Naive thymus-derived CD8-positive, alpha-beta T cell (primary cell): ENCODE data around the gene CLBA1. TPM values are rescaled to one million over a fixed set of nuclear protein-coding genes. Genes with fewer than 3 reads are reported as not detected.
"Not testable (repeated sequence)": the region's sequence is repeated elsewhere in the genome, so short reads cannot be mapped to it uniquely, and the experiment has no call there.

Experiments
- ATAC-seq, 2 donors: fragments of 150-1000 bp; cut with Tn5 transposase in 1 of 2; sonication (Bioruptor Pico), chemical (Tn5 transposase) in 1 of 2; 1 replicate in 1 of 2; 2 replicates in 1 of 2; pipeline ENCODE4 v1.10.0; 2021; ENCODE audit warnings: mild to moderate bottlenecking in 2 of 2, moderate library complexity in 2 of 2
- POLR2A ChIA-PET: fragments of 350-600 bp; sonication (Branson Sonifier 250); formaldehyde crosslinking; loops from one replicate; lab custom pipeline; 2021; ENCODE audit warnings: antibody characterized with exemption; lab: Charles Lee
- DNase-seq, 10 donors: peaks; one replicate each; pipeline versions ENCODE4 v3.0.0 to v3.0.0-alpha.2; 2020 to 2022
- H3K27ac Mint-ChIP-seq, 10 donors: one replicate each; pipeline ENCODE4 v1.8.0; 2020 to 2022; ENCODE audit warnings: mild to moderate bottlenecking in 10 of 10, mixed read lengths in 10 of 10, moderate library complexity in 4 of 10, inconsistent platforms in 1 of 10
- H3K27me3 Mint-ChIP-seq, 5 donors: one replicate each; pipeline ENCODE4 v1.8.0; 2021 to 2022; ENCODE audit warnings: mixed read lengths in 5 of 5
- H3K36me3 Mint-ChIP-seq, 3 donors: one replicate each; pipeline ENCODE4 v1.8.0; 2020 to 2022; ENCODE audit warnings: mixed read lengths in 3 of 3, mild to moderate bottlenecking in 2 of 3, inconsistent platforms in 1 of 3
- H3K4me1 Mint-ChIP-seq, 4 donors: one replicate each; pipeline ENCODE4 v1.8.0; 2021 to 2022; ENCODE audit warnings: mixed read lengths in 4 of 4
- H3K4me3 Mint-ChIP-seq, 10 donors: one replicate each; pipeline ENCODE4 v1.8.0; 2020 to 2022; ENCODE audit warnings: mild to moderate bottlenecking in 10 of 10, mixed read lengths in 10 of 10, moderate library complexity in 6 of 10, inconsistent platforms in 1 of 10
- H3K9me3 Mint-ChIP-seq, 9 donors: one replicate each; pipeline ENCODE4 v1.8.0; 2020 to 2022; ENCODE audit warnings: mixed read lengths in 9 of 9, mild to moderate bottlenecking in 3 of 9, inconsistent platforms in 1 of 9, moderate library complexity in 1 of 9
- polyA plus RNA-seq, 3 donors: library from polyadenylated mRNA; unstranded; fragments of 300-500 nt; fragmentation: Illumina TruSeq; gene quantifications; one replicate each; pipeline ENCODE4 v1.2.3, GENCODE V29; 2021
- total RNA-seq, 8 experiments: library from RNA in 2 of 8; stranded (reverse) in 2 of 8; gene quantifications; one replicate each; pipeline ENCODE4 v1.2.3 and lab custom pipeline; 2021 to 2026

CLBA1 gene
- total and polyA plus RNA-seq, 5 experiments from 2014 or later = 0.67 to 2.4 (median 2.0) TPM

- Mint-ChIP-seq H3K4me3 (no peak overlapping the region), H3K4me1 (peaks cover 8 to 47% (median 35%) of the 10 kb centered on the region in 4 donors), H3K27ac (peak overlapping the region in 2 of 10 donors; percentile 25 to 78), H3K27me3 (no peaks in the 10 kb centered on the region), H3K9me3 (peaks cover 0 to 3% (median 0%) of the 10 kb centered on the region in 9 donors), H3K36me3 (peaks cover 0 to 4% (median 0%) of the 10 kb centered on the region in 3 donors)
- POLR2A ChIA-PET = interaction anchor here (1.2 kb wide), 1 partner anchor 10 kb away, joined by 5 read pairs; no protein-coding TSS in a partner anchor
- ATAC-seq (no peak), DNase-seq (no peak)
Measured at GRCh38 chr14:105029402-105029801, 43.8 kb downstream of the CLBA1 start.

- Mint-ChIP-seq H3K27ac (peak overlapping the region in 1 of 10 donors; percentile 20), H3K36me3 (peaks cover 0 to 4% (median 0%) of the 10 kb centered on the region in 3 donors), H3K4me3 (no peak overlapping the region), H3K27me3 (no peaks in the 10 kb centered on the region), H3K9me3 (peaks cover 0 to 3% (median 0%) of the 10 kb centered on the region in 9 donors), H3K4me1 (peaks cover 8 to 44% (median 35%) of the 10 kb centered on the region in 4 donors)
- ATAC-seq (no peak), DNase-seq (no peak)
- POLR2A ChIA-PET = interaction anchor here (1.2 kb wide), 1 partner anchor 10 kb away, joined by 5 read pairs; no protein-coding TSS in a partner anchor
Measured at GRCh38 chr14:105030194-105030593, 44.6 kb downstream of the CLBA1 start.

DNA sequence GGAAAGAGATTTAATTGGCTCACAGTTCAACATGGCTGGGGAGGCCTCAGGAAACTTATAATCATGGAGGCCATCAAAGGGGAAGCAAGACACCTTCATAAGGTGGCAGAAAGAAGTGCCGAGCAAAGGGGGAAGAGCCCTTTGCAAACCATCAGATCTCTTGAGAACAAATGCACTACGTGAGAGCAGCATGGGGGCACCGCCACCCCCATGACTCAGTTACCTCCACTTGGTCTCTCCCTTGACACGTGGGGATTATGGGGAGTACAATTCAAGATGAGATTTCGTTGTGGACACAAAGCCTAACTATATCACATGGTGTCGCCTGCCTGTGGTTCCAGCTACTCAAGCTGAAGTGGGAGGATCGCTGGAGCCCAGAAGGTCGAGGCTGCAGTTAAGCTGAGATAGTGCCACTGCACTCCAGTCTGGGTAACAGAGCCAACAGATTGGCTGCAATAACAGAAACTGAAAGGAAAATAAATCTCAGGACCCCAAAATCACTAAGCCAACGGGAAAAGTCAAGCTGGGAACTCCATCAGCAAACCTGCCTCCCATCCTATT lies 45.3 kb downstream of the CLBA1 start:
- Mint-ChIP-seq H3K27me3 (no peaks in the 10 kb centered on the region), H3K9me3 (peaks cover 0 to 3% (median 0%) of the 10 kb centered on the region in 9 donors), H3K4me1 (peaks cover 8 to 40% (median 33%) of the 10 kb centered on the region in 4 donors), H3K36me3 (peaks cover 0 to 4% (median 0%) of the 10 kb centered on the region in 3 donors), H3K4me3 (peak overlapping the region in 3 of 10 donors; percentile 19 to 26 (median 21)), H3K27ac (peak overlapping the region in 3 of 10 donors; percentile 47 to 78 (median 62))
- DNase-seq = no peak
- ATAC-seq = no peak
- POLR2A ChIA-PET = interaction anchor here (1.0 kb wide), 1 partner anchor 10 kb away, joined by 4 read pairs; the partner anchor contains the start of gene CDCA4

GRCh38 chr14:105032451-105032901 lies 46.9 kb downstream of the CLBA1 start:
- H3K36me3 Mint-ChIP-seq, POLR2A ChIA-PET, DNase-seq, H3K27me3 Mint-ChIP-seq, H3K9me3 Mint-ChIP-seq, ATAC-seq: not testable (repeated sequence)
- Mint-ChIP-seq H3K4me3 (peak overlapping the region; percentile 84 to 98 (median 91)), H3K4me1 (peaks cover 7 to 34% (median 26%) of the 10 kb centered on the region in 4 donors), H3K27ac (peak overlapping the region in 8 of 10 donors; percentile 24 to 100 (median 93))

DNA sequence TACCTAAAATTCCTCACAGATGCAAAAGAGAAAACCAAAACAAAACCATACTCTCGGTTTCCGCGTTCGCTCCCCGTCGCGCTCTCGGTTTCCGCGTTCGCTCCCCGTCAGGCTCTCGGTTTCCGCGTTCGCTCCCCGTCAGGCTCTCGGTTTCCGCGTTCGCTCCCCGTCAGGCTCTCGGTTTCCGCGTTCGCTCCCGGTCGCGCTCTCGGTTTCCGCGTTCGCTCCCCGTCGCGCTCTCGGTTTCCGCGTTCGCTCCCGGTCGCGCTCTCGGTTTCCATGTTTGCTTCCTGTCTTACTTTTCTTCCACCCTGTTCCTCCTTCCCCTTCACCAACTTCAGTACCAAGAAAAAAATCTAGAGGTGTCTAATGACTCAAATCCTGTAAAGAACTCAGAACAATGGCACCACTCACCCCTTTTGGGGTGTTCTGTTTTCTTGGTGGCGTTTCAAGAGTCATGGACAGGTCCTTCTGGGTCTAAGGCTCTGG lies 47.9 kb downstream of the CLBA1 start:
- POLR2A ChIA-PET = interaction anchor here (1.3 kb wide), 1 partner anchor 13 kb away, joined by 4 read pairs; the partner anchor contains the start of gene CDCA4
- not testable (repeated sequence) for H3K9me3 Mint-ChIP-seq, H3K27me3 Mint-ChIP-seq, H3K36me3 Mint-ChIP-seq
- Mint-ChIP-seq H3K4me1 (peaks cover 7 to 29% (median 26%) of the 10 kb centered on the region in 4 donors), H3K27ac (peak overlapping the region; percentile 89 to 100 (median 93)), H3K4me3 (peak overlapping the region; percentile 84 to 98 (median 91))
- DNase-seq (peak in 2 of 10 donors; percentile 23 to 25), ATAC-seq (peak; percentile 35 to 58)

GRCh38 chr14:105034315-105035039 lies 48.9 kb downstream of the CLBA1 start:
- Mint-ChIP-seq H3K4me3 (peak overlapping the region; percentile 49 to 98 (median 88)), H3K4me1 (peaks cover 7 to 29% (median 24%) of the 10 kb centered on the region in 4 donors), H3K27me3 (no peaks in the 10 kb centered on the region), H3K9me3 (peaks cover 0 to 3% (median 0%) of the 10 kb centered on the region in 9 donors), H3K36me3 (no peaks in the 10 kb centered on the region), H3K27ac (peak overlapping the region in 8 of 10 donors; percentile 41 to 100 (median 93))
- ATAC-seq = no peak
- POLR2A ChIA-PET = interaction anchor here (0.6 to 1.3 kb wide), 3 partner anchors 11 to 22 kb away, joined by 4 to 6 read pairs (median 4); partner anchors contain the start of gene CDCA4
- DNase-seq = no peak

GRCh38 chr14:105035616-105036015 lies 50.0 kb downstream of the CLBA1 start:
- POLR2A ChIA-PET = interaction anchor here (0.9 kb wide), 1 partner anchor 14 kb away, joined by 5 read pairs; the partner anchor contains the start of gene CDCA4
- H3K4me1 Mint-ChIP-seq = peaks cover 7 to 29% (median 24%) of the 10 kb centered on the region in 4 donors
- not testable (repeated sequence) for H3K27me3 Mint-ChIP-seq, H3K36me3 Mint-ChIP-seq, H3K27ac Mint-ChIP-seq, H3K9me3 Mint-ChIP-seq, ATAC-seq, DNase-seq
- H3K4me3 Mint-ChIP-seq = peak overlapping the region in 1 of 10 donors; percentile 20

DNA sequence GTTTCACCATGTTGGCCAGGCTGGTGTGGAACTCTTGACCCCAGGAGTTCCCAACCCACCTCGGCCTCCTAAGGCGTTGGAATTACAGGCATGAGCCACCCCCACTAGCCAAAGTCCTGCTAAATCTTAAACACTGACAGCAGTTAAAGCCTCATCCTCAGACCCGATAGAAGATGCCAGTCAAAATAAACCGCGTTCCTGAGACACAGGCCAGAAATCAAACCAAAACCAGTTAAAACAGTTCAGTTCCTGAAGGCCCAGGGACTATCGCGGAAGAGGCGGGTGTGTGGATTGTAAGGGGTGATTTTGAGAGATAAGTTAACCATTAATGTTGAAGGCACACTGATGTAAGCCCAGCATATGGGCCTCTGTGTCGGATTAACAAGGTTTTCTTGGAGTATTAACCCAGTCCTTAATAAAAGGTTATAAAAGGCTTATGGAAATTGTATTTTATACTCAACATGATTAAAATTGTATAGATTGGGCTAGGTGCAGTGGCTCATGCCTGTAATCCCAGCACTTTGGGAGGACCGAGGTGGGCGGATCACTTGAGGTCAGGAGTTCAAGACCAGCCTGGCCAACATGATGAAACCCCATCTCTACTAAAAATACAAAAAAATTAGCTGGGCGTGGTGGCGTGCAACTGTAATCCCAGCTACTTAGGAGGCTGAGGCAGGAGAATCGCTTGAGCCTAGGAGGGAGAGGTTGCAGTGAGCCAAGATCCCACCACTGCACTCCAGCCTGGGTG lies 54.0 kb downstream of the CLBA1 start:
- H3K4me1 Mint-ChIP-seq = peaks cover 2 to 4% (median 2%) of the 10 kb centered on the region in 4 donors
- H3K27ac Mint-ChIP-seq = peak overlapping the region in 1 of 10 donors; percentile 23
- H3K36me3 Mint-ChIP-seq = peaks cover 0 to 2% (median 0%) of the 10 kb centered on the region in 3 donors
- H3K9me3 Mint-ChIP-seq = no peaks in the 10 kb centered on the region
- H3K27me3 Mint-ChIP-seq = no peaks in the 10 kb centered on the region
- POLR2A ChIA-PET = no interaction called here
- DNase-seq (no peak), ATAC-seq (no peak)
- no peak overlapping the region for H3K4me3 Mint-ChIP-seq

DNA sequence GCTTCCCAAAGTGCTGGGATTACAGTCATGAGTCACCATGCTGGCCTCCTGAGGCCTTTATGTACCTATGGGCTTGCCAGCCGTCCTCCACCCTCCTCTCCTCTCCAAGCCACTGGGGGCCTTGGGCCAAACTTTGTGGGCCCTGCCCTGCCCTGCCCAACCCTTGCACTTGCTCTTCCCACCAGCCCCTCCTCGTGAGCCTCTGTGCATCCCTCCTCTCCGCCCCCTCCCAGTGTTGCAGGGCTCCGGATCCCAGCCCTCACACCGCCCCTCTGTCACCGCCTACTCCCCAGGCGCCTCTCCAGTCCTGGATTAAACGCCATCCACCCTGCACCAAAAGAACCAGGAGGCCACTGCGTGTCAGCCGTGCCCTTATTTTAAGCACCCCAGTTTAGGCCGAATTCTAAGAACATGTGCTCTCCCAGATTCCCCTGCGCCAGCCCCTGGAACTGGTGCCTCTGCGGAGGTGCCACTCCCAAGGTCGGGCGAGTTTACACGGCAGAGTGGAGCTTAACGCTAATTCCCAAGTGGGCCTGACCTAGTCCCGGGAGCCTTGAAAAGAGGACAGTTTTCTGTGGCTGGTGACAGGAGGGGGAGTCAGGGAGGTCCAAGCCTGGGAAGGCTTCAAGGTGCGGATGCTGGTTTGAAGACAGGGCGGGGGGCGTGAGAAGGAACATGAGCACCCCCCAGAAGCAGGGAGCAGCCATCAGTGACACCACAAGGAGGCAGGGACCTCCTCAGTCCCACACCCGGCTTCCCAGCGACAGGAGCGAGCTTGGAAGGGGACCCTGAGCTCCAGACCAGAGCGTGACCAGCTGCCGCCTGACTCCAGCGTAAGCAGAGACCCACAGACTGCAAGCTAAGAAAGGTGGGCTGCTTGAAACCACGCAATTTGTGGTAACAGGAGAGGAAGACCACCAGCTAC lies 56.5 kb downstream of the CLBA1 start:
- Mint-ChIP-seq H3K36me3 (peaks cover 0 to 2% (median 0%) of the 10 kb centered on the region in 3 donors), H3K27ac (no peak overlapping the region), H3K9me3 (no peaks in the 10 kb centered on the region), H3K4me1 (peaks cover 8 to 17% (median 11%) of the 10 kb centered on the region in 4 donors), H3K4me3 (no peak overlapping the region), H3K27me3 (no peaks in the 10 kb centered on the region)
- ATAC-seq (no peak), DNase-seq (peak in 1 of 10 donors; percentile 50)
- POLR2A ChIA-PET = no interaction called here

DNA sequence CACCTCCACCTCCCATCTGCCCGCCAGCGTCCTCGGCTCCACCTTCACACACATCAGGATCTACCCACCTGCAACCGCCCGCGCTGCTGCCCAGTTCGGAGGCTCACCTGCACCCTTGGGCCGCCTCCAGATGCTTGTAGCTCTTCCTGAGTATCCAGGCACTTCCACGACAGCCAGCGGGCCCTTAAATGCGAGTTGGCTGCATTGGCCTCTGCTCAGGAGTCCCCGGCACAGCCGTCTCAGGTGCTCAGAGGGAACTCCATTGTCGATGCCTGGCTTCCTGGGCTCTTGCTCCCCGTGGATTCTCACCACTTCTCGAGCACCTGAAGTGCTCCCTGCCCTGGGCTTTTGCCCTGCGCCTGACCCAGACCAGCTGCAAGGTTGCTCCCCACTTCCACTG lies 57.2 kb downstream of the CLBA1 start:
- peak overlapping the region in 1 of 10 donors; percentile 57 for H3K27ac Mint-ChIP-seq
- no peaks in the 10 kb centered on the region for H3K27me3 Mint-ChIP-seq
- no peak overlapping the region for H3K4me3 Mint-ChIP-seq
- H3K36me3 Mint-ChIP-seq = peaks cover 0 to 2% (median 0%) of the 10 kb centered on the region in 3 donors
- H3K9me3 Mint-ChIP-seq = no peaks in the 10 kb centered on the region
- ATAC-seq (no peak), DNase-seq (peak in 1 of 10 donors; percentile 56)
- POLR2A ChIA-PET = interaction anchor here (1.4 to 1.5 kb wide), 2 partner anchors 67 to 69 kb away, joined by 3 to 5 read pairs; no protein-coding TSS in a partner anchor
- H3K4me1 Mint-ChIP-seq = peaks cover 8 to 17% (median 11%) of the 10 kb centered on the region in 4 donors

- Mint-ChIP-seq H3K4me3 (no peak overlapping the region), H3K36me3 (peaks cover 0 to 9% (median 0%) of the 10 kb centered on the region in 3 donors), H3K9me3 (no peaks in the 10 kb centered on the region), H3K27ac (no peak overlapping the region), H3K27me3 (no peaks in the 10 kb centered on the region), H3K4me1 (peaks cover 8 to 17% (median 11%) of the 10 kb centered on the region in 4 donors)
- DNase-seq (no peak), ATAC-seq (no peak)
- POLR2A ChIA-PET = interaction anchor here (1.1 to 3.2 kb wide), 4 partner anchors 23 to 70 kb away, joined by 3 to 10 read pairs (median 4); partner anchors contain the start of gene GPR132
Measured at GRCh38 chr14:105043641-105044040, 58.1 kb downstream of the CLBA1 start.
